WTC11 (cell line): ENCODE measurements around the gene CROCC2.

Experiments
- AFF4 ChIP-seq: sonication (generic); formaldehyde crosslinking; IDR thresholded peaks from 2 replicates; pipeline ENCODE4 v1.8.1; 2023; ENCODE audit warnings: mild to moderate bottlenecking, missing genetic modification reagents, borderline replicate concordance
- ATF1 ChIP-seq: sonication (generic); formaldehyde crosslinking; IDR thresholded peaks from 2 replicates; pipeline ENCODE4 v1.8.1; 2023; ENCODE audit warnings: mild to moderate bottlenecking, moderate library complexity, missing genetic modification reagents
- ATF3 ChIP-seq: sonication (generic); formaldehyde crosslinking; conservative IDR thresholded peaks from 2 replicates; pipeline ENCODE4 v1.8.1; 2022; ENCODE audit warnings: mild to moderate bottlenecking, missing genetic modification reagents
- CTCF ChIP-seq: fragments of 200-600 bp; IDR thresholded peaks from 2 replicates; pipeline ENCODE4 v1.8.0; 2022; ENCODE audit warnings: antibody characterized with exemption
- FOXJ3 ChIP-seq: sonication (generic); formaldehyde crosslinking; IDR thresholded peaks from 2 replicates; pipeline ENCODE4 v1.9.0; 2021; ENCODE audit warnings: missing genetic modification reagents, mild to moderate bottlenecking, borderline replicate concordance
- FOXK1 ChIP-seq: sonication (generic); formaldehyde crosslinking; IDR thresholded peaks from 2 replicates; pipeline ENCODE4 v1.8.0; 2022; ENCODE audit warnings: mild to moderate bottlenecking, moderate library complexity, missing genetic modification reagents
- MLX ChIP-seq: sonication (generic); formaldehyde crosslinking; IDR thresholded peaks from 2 replicates; pipeline ENCODE4 v1.8.1; 2023; ENCODE audit warnings: mild to moderate bottlenecking, missing genetic modification reagents, moderate library complexity
- NR2C2 ChIP-seq: sonication (generic); formaldehyde crosslinking; IDR thresholded peaks from 2 replicates; pipeline ENCODE4 v1.8.0; 2022; ENCODE audit warnings: mild to moderate bottlenecking, missing genetic modification reagents
- RELA ChIP-seq: sonication (generic); formaldehyde crosslinking; IDR thresholded peaks from 2 replicates; pipeline ENCODE4 v1.8.1; 2022; ENCODE audit warnings: missing genetic modification reagents, mild to moderate bottlenecking, borderline replicate concordance
- RORB ChIP-seq: fragments of 250-450 bp; sonication (Bioruptor Pico); IDR thresholded peaks from 2 replicates; pipeline ENCODE4 v1.9.0; 2021; ENCODE audit warnings: mild to moderate bottlenecking
- ZNF138 ChIP-seq: sonication (generic); formaldehyde crosslinking; conservative IDR thresholded peaks from 2 replicates; pipeline ENCODE4 v1.8.1; 2022; ENCODE audit warnings: mild to moderate bottlenecking, moderate library complexity, missing genetic modification reagents
- ZNF396 ChIP-seq: fragments of 250-450 bp; sonication (Bioruptor Pico); IDR thresholded peaks from 2 replicates; pipeline ENCODE4 v1.8.0; 2021; ENCODE audit warnings: mild to moderate bottlenecking, moderate library complexity, borderline replicate concordance
- ZNF416 ChIP-seq: fragments of 250-450 bp; sonication (Bioruptor Pico); IDR thresholded peaks from 2 replicates; pipeline ENCODE4 v1.9.0; 2021; ENCODE audit warnings: mild to moderate bottlenecking, inconsistent platforms
- TF ChIP-seq, protein P1 (sequence below): sonication (generic); formaldehyde crosslinking; IDR thresholded peaks from 2 replicates; pipeline ENCODE4 v1.8.1; 2023; ENCODE audit warnings: mild to moderate bottlenecking, moderate library complexity, missing genetic modification reagents

DNA sequence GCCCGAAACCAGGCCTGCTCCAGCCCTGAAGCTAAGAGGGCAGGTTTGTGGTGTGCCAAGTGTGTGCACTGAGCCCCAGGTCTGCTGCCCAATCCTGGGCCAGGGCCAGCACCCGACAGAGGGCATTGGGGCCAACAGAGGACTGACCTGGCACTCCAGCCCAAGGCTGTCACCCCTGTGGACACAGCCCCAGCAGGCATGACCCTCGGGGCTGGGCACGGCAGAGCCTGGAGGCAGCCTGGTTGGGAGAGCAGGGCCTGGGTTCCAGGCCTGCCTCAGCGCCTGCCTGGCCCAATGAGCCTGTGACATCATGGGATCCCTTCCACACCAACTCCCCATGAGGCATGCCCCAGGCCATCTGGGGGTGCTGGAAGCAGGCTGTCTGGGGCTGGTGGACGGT lies 81.5 kb downstream of the CROCC2 start:
- TF ChIP-seq MLX (CRISPR knock-in tag): no peak
- TF ChIP-seq AFF4 (CRISPR knock-in tag): no peak
- TF ChIP-seq ATF3 (CRISPR knock-in tag): no peak
- TF ChIP-seq CTCF: no peak
- no peak for TF ChIP-seq NR2C2 (CRISPR knock-in tag)
- TF ChIP-seq FOXJ3 (CRISPR knock-in tag): no peak
- no peak for TF ChIP-seq ZNF396 (CRISPR knock-in tag)
- no peak for TF ChIP-seq ATF1
- TF ChIP-seq FOXK1: no peak
- no peak for TF ChIP-seq RORB (CRISPR knock-in tag)
- no peak for TF ChIP-seq ZNF138 (CRISPR knock-in tag)
- TF ChIP-seq ZNF416 (CRISPR knock-in tag): no peak
- TF ChIP-seq RELA (CRISPR knock-in tag): no peak
- TF ChIP-seq, protein P1, sequence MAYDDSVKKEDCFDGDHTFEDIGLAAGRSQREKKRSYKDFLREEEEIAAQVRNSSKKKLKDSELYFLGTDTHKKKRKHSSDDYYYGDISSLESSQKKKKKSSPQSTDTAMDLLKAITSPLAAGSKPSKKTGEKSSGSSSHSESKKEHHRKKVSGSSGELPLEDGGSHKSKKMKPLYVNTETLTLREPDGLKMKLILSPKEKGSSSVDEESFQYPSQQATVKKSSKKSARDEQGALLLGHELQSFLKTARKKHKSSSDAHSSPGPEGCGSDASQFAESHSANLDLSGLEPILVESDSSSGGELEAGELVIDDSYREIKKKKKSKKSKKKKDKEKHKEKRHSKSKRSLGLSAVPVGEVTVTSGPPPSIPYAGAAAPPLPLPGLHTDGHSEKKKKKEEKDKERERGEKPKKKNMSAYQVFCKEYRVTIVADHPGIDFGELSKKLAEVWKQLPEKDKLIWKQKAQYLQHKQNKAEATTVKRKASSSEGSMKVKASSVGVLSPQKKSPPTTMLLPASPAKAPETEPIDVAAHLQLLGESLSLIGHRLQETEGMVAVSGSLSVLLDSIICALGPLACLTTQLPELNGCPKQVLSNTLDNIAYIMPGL (CRISPR knock-in tag): no peak
